Left renal pelvis (tissue), 4 donors: ENCODE data around the gene IL1RAPL2. TPM values are rescaled to one million over a fixed set of nuclear protein-coding genes. Genes with fewer than 3 reads are reported as not detected.
"Not testable (repeated sequence)": the region's sequence is repeated elsewhere in the genome, so short reads cannot be mapped to it uniquely, and the experiment has no call there.

ENCODE experiments used
- DNase-seq, 4 donors: peaks; one replicate each; pipeline ENCODE4 v3.0.0-alpha.2; 2013; ENCODE audit warnings: low read depth in 4 of 4, low spot score in 3 of 4
- polyA plus RNA-seq, 4 donors: library from polyadenylated mRNA; unstranded; fragments of 120-200 nt; gene quantifications; one replicate each; pipeline ENCODE4 v1.2.1, GENCODE V29; 2013; ENCODE audit not compliant: insufficient read length in 4 of 4

The IL1RAPL2 gene
- polyA plus RNA-seq, 4 donors = 0.72 to 1.5 (median 1.1) TPM

GRCh38 chrX:105653891-105654290 is 1087.9 kb downstream of the IL1RAPL2 start:
- DNase-seq = no peak

- no peak for DNase-seq
Observed at GRCh38 chrX:105658136-105658535, 1092.1 kb downstream of the IL1RAPL2 start.

- DNase-seq = no peak
Observed at GRCh38 chrX:105662248-105662647, 1096.2 kb downstream of the IL1RAPL2 start.

DNA sequence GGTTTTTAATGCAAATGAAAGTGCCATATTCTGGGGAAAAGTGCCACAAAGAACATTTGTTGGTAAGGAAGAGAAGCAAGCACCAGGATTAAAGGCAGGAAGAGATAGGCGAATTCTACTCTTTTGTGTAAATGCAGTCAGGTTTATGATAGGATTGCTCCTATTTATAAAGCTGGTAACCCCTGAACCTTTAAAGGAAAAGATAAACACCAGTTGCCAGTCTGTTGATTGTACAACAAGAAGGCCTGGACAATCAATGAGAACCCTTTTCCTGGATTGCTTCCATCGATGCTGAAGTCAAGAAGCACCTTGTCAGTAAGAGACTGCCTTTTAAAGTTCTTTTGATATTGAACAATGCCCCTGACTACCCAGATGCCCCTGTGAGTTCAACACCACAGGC is 1098.2 kb downstream of the IL1RAPL2 start:
- DNase-seq = no peak

- not testable (repeated sequence) for DNase-seq
Observed at GRCh38 chrX:105684288-105684687, 1118.3 kb downstream of the IL1RAPL2 start.

- DNase-seq = no peak
Observed at GRCh38 chrX:105694839-105695238, 1128.8 kb downstream of the IL1RAPL2 start.

- no peak for DNase-seq
Observed at GRCh38 chrX:105695451-105695850, 1129.5 kb downstream of the IL1RAPL2 start.

DNA sequence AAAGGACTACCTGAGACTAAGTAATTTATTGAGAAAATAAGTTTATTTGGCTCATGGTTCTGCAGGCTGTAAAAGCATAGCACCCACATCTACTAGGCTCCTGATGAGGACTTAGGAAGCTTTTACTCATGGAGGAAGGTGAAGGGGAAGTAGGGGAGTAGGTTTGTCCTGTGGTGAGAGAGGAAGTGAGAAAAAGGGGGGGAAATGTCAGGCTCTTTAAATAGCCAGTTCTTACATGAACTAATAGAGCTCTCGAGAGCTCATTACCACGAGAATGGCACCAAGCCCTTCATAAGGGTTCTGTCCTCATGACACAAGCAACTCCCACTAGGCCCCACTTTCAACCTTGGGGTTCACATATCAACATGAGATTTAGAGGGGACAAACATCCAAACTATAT is 1130.9 kb downstream of the IL1RAPL2 start:
- DNase-seq = no peak

DNA sequence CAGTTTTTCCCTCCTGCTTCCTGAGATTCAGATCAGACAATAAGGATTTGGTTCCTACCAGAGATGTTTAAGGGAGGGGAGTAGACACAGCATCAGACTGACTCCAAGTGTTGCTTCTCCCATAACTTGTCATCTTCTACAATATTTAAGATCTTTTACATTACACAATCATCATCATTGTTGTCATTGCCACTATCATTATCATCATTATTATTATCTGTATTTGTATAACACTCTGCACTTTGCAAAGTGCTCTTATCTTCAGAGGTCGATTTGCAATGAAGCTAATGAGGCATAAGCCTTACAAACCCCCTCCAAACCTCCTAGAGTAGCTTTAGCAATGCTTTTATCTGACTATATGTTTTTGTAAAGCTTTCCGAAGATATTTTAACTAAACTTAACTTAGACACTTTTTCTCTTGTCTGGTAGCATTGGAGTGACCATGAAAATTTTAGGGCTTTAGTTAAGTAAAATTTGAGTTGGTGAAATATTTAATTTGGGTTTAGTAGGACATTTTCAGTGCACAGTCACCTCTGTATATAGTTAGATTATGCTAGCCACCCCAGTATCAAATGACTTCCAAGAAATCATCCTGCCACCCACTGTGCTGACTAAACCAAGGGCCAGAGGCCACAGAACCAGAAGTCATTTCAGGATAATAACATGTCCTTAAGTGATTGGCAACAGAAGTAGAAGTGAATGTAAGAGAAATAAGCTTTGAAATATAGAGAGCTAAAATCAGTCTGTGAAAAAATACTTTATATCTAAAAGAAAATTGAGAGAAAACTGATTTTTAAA is 1132.2 kb downstream of the IL1RAPL2 start:
- DNase-seq = no peak

- DNase-seq = no peak
Observed at GRCh38 chrX:105700331-105700730, 1134.3 kb downstream of the IL1RAPL2 start.

DNA sequence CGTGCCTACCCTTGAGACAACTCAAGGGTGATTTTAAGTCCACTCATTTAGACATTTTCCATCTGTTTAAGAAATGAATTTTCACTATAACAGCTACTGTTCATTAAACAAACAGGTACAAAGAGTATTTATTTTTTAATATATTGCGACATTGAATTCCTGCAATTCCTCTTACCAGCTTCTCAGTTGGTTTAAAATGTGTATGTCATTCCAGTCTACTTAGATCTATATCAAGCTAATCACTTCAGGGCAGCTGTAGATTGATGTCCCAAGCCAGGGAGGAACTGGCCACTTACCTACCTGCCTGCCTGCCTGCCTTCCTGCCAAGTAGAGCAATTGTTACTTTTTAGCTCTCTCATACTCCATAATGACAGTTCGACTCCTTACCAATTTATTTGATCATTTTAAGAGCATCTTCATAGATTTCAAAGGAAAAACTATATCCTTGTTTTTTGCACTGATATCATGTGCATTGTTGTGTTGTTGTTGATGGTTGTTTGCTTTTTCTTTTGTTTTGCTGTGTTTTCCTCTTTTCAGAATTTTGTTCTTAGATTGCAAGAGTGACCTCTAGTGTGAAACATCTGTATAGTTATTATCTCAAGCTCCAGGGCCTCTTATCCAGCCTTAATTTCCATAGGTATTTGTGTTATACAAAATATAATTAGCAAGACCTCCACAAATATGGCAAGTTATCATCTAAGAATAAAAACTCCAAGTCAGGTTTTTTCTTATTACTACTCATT is 1135.5 kb downstream of the IL1RAPL2 start:
- no peak for DNase-seq

GRCh38 chrX:105703876-105704275 is 1137.9 kb downstream of the IL1RAPL2 start:
- DNase-seq = no peak

DNA sequence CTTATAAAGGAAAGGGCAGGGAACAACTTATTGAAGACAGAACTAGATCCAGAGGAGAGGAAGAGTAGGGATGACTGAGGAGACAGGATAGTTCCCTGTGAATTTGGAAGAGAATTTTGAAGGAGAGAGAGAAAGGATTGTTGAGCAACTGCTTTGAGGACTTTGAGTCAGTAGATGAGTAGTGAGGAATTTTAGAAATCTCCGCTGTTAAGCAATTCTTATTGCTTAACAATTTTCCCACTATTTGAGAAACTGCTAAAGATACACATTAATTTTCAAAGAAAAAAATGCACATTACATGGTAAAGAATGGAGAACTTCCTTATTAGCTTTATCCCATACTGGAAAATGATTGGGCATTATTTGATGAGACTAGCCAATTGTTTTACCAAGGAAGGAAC is 1140.0 kb downstream of the IL1RAPL2 start:
- DNase-seq = no peak

DNA sequence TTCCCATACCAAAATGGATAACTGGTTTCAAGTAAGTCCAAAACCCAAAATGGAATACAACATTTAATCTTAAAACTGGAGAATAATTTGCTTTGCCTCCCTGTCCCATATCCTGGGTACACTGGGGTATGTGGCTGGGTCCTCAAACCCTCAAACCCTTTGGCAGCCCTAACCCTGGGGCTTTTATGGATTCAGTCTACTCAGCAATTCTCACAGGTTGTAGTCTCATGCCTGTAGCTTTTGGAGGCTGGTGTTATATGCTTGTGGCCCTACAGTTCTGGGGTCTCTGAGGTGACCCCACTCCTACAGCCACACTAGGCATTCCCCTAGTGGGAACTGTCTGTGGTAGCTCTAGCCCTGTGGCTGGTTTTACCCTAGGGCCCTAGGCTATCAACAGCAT is 1145.8 kb downstream of the IL1RAPL2 start:
- DNase-seq = no peak

DNA sequence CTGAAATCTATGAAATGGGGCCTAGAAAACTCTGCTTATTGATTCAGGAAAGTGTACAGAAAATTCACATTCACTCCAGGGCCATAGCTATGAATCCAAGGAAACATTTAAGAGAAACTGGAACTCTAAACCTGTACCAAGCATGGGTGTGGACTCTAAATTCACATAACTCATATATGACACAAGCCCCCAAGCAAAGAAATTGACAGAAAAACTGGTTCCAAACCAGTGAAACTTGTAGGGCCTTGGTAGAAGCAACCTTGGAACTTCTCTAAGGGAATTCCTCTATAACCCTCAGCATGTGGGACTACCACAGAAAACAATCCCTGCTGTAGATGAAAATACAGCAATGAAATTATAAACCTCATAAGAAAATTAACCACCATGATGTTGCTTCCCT is 1149.7 kb downstream of the IL1RAPL2 start:
- DNase-seq = no peak

- DNase-seq = no peak
Observed at GRCh38 chrX:105723966-105724735, 1158.2 kb downstream of the IL1RAPL2 start.

- no peak for DNase-seq
Observed at GRCh38 chrX:105725228-105725627, 1159.2 kb downstream of the IL1RAPL2 start.

DNA sequence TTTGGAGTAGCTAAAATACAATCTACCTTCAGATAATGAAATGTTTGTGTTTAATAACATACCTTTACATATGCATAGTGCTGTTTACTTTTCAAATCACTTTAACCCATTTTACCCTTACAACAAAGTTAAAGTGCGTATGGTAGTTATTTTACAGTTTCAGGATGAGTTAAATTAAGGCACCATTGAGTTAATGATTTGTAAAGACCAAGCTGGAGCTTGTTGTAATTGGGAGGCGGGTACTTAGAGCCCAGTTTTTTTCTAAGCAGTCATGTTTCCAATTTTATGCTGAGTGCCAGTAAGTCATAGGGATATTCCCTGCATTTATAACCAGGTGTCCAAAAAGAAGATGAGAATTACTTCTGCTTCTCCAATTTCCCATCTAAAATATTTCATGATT is 1172.2 kb downstream of the IL1RAPL2 start:
- no peak for DNase-seq

- DNase-seq = no peak
Observed at GRCh38 chrX:105744291-105744690, 1178.3 kb downstream of the IL1RAPL2 start.

GRCh38 chrX:105744946-105745345 is 1178.9 kb downstream of the IL1RAPL2 start:
- no peak for DNase-seq

DNA sequence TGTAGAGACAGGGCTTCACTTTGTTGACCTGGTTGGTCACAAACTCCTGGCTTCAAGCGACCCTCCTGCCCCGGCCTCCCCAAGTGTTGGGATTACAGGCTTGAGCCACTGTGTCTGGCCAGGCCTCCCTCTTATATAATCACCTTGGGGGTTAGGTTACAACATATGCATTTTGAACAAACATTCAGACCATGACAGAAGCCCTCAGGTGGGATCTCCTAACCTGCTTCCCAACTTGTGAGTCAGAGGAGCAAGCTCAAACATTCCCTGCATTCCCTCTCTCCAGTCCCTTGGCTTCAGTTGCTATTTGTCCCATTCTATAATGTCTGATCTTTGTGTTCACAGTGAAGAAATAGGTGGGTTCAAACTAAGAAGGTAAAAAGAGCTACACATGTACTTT is 1179.9 kb downstream of the IL1RAPL2 start:
- no peak for DNase-seq
